Type B pancreatic cell (in vitro differentiated cells): ENCODE data around the gene SC5D. TPM values are rescaled to one million over a fixed set of nuclear protein-coding genes. Genes with fewer than 3 reads are reported as not detected.

ENCODE experiments used
- DNase-seq: peaks from one replicate; pipeline ENCODE4 v3.0.0; 2021; ENCODE audit warnings: mixed read lengths; ENCODE audit not compliant: unreplicated experiment; ENCODE audit errors: extremely low spot score
- H3K27ac Mint-ChIP-seq: 2 replicates; pipeline ENCODE4 v1.8.0; 2021; ENCODE audit warnings: mild to moderate bottlenecking, mixed read lengths
- H3K27me3 Mint-ChIP-seq: 2 replicates; pipeline ENCODE4 v1.8.0; 2021; ENCODE audit warnings: mixed read lengths
- H3K36me3 Mint-ChIP-seq: 2 replicates; pipeline ENCODE4 v1.8.0; 2021; ENCODE audit warnings: mixed read lengths
- H3K4me1 Mint-ChIP-seq: one replicate; pipeline ENCODE4 v1.8.0; 2021; ENCODE audit warnings: mixed read lengths; ENCODE audit not compliant: unreplicated experiment
- H3K4me3 Mint-ChIP-seq: 2 replicates; pipeline ENCODE4 v1.8.0; 2021; ENCODE audit warnings: mild to moderate bottlenecking, mixed read lengths
- H3K9me3 Mint-ChIP-seq: 2 replicates; pipeline ENCODE4 v1.8.0; 2021; ENCODE audit warnings: mixed read lengths
- total RNA-seq: library from RNA; stranded (reverse); gene quantifications from 2 replicates; pipeline ENCODE4 v1.2.1, GENCODE V29; 2021; ENCODE audit warnings: low replicate concordance
- TF ChIP-seq, protein P1 (sequence below): fragments of 200-600 bp; sonication (generic); conservative IDR thresholded peaks from 2 replicates; pipeline ENCODE4 v1.5.0; 2021; ENCODE audit warnings: antibody characterized with exemption, mild to moderate bottlenecking

Gene SC5D
- total RNA-seq, 1 donor from 2014 or later, result 48.0 TPM

DNA sequence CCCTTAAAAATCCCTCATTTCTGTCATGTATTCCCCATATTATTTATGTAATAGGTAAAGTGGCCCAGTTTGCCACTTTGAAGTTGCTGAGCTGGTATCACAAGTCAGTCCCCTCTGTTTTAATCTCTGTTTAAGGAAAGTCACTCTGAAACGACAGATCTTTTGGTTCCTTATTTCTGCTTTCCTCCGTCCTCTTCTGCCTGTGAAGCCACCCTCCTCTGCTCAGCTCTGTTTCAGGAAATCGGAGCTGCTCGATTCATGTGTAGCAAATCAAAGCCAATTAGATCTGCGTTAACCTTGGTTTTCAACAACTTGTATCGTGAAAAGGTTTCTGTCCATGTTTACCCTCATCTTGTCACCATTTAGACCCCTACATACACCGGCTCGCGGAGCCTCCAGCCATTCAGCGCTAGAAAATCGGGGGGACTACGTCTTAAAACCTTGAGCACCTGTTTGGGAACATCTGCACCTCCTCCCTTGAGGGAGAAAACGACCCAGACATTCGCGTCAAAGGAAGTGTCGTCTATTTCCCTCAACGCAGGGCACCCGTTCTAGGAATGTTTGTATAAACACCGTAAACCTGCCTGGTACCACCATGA is 576 bp upstream of the SC5D start:
- Mint-ChIP-seq H3K9me3 (no peaks in the 10 kb centered on the region), H3K4me1 (peaks cover 44% of the 10 kb centered on the region), H3K27me3 (no peaks in the 10 kb centered on the region), H3K27ac (peak overlapping the region; percentile 95), H3K36me3 (peaks cover 15% of the 10 kb centered on the region), H3K4me3 (peak overlapping the region; percentile 98)
- no peak for DNase-seq
- TF ChIP-seq, protein P1, sequence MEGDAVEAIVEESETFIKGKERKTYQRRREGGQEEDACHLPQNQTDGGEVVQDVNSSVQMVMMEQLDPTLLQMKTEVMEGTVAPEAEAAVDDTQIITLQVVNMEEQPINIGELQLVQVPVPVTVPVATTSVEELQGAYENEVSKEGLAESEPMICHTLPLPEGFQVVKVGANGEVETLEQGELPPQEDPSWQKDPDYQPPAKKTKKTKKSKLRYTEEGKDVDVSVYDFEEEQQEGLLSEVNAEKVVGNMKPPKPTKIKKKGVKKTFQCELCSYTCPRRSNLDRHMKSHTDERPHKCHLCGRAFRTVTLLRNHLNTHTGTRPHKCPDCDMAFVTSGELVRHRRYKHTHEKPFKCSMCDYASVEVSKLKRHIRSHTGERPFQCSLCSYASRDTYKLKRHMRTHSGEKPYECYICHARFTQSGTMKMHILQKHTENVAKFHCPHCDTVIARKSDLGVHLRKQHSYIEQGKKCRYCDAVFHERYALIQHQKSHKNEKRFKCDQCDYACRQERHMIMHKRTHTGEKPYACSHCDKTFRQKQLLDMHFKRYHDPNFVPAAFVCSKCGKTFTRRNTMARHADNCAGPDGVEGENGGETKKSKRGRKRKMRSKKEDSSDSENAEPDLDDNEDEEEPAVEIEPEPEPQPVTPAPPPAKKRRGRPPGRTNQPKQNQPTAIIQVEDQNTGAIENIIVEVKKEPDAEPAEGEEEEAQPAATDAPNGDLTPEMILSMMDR, result no peak

DNA sequence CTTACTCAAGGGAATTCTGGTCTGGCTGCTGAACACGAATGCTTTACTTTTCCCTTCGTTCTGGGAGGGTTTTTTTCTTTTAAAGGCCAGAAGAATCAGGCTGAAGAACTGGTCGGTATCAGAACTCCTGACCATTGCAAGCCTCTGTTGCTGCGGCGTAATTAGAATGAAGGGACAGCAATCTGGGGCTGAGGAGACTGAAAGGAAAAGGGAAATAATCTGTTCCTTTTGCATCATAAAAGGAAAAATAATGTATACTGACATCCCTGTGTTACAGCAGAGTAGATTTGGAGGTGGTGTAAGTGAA is 670 bp downstream of the SC5D start:
- H3K9me3 Mint-ChIP-seq, result no peaks in the 10 kb centered on the region
- H3K4me1 Mint-ChIP-seq, result peaks cover 44% of the 10 kb centered on the region
- H3K36me3 Mint-ChIP-seq, result peaks cover 21% of the 10 kb centered on the region
- peak overlapping the region; percentile 98 for H3K4me3 Mint-ChIP-seq
- H3K27ac Mint-ChIP-seq, result peak overlapping the region; percentile 95
- no peak for DNase-seq
- TF ChIP-seq, protein P1, result no peak
- no peaks in the 10 kb centered on the region for H3K27me3 Mint-ChIP-seq

DNA sequence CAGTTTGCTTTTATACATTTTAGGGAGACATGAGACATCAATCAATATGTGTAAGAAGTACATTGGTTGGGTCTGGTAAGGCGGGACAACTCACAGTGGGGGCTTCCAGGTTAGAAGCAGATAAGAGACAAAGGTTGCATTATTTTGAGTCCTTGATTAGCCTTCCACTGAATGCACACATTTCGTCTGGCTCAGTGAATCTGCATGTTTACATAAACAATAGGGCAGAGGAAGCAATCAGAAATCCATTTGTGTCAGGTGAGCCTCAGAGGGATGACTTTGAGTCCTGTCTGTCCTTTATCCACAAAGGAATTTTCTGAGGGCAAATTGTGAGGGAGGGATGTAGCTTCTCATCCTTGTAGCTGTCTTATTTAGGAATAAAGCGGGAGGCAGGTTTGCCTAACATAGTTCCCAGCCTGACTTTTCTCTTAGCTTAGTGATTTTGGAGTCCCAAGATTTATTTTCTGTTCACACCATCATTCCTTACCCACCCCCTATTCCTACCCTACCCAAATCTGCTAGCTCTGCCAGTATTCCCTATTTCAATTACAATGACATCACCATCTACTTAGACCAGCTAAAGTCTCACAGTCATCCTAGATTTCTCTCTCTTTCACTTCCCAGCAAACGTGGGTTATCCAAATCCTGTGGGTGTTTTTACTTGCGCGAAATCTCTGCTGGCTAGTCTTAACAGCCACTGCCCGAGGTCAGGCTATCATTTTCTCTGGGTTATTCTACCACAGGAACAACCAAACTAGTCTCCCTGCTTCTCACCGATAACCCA is 2.9 kb downstream of the SC5D start:
- TF ChIP-seq, protein P1, result no peak

DNA sequence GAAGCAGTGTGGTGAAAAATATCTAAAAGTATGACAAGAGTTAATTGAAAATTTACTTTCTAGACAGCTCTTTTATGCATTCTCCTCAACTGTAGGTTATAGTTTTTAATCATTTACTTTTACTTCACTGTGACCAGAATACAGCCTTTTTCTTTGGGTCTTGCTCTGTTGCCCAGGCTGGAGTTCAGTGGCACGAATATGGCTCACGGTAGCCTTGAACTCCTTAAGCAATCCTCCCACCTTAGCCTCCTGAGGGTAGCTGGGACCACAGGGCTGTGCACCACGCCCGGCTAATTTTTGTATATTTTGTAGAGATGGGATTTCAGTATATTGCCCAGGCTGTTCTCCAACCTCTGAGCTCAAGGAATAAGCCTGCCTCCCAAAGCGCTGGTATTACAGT is 5.3 kb downstream of the SC5D start:
- Mint-ChIP-seq H3K9me3 (peaks cover 4% of the 10 kb centered on the region), H3K27ac (no peak overlapping the region), H3K27me3 (no peaks in the 10 kb centered on the region), H3K4me3 (no peak overlapping the region), H3K36me3 (peaks cover 25% of the 10 kb centered on the region), H3K4me1 (peaks cover 42% of the 10 kb centered on the region)
- TF ChIP-seq, protein P1, result no peak
- no peak for DNase-seq

More for the DNA sequence above, 2.9 kb downstream of the SC5D start:
- DNase-seq, result no peak
- Mint-ChIP-seq H3K36me3 (peaks cover 25% of the 10 kb centered on the region), H3K4me3 (peak overlapping the region; percentile 69), H3K27ac (no peak overlapping the region), H3K9me3 (peaks cover 4% of the 10 kb centered on the region), H3K4me1 (peaks cover 42% of the 10 kb centered on the region), H3K27me3 (no peaks in the 10 kb centered on the region)

DNA sequence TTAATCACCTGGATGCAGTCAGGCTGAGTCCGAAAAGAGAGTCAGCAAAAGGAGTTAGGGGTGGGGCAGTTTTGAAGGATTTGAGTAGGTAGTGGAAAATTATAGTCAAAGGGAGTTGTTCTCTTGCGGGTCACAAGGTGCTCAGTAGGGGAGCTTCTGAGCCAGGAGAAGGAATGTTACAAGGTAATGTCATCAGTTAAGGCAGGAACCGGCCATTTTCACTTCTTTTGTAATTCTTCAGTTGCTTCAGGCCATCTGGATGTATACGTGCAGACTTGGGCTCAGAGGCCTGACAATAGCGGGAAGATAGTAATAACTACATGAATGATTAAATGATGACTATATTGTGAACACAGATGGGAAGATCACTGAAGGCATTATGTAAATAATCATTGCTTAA is 6.2 kb downstream of the SC5D start:
- TF ChIP-seq, protein P1, result no peak
- Mint-ChIP-seq H3K27ac (no peak overlapping the region), H3K9me3 (peaks cover 4% of the 10 kb centered on the region), H3K36me3 (peaks cover 25% of the 10 kb centered on the region), H3K4me3 (no peak overlapping the region), H3K27me3 (no peaks in the 10 kb centered on the region), H3K4me1 (peaks cover 37% of the 10 kb centered on the region)
- DNase-seq, result no peak
